Measurements from ENCODE around the gene ERLIN1. TPM values are rescaled to one million over a fixed set of nuclear protein-coding genes. Genes with fewer than 3 reads are reported as not detected.

The ERLIN1 gene
- total RNA-seq, 4 donors from 2014 or later: 23.0 to 36.9 (median 35.1) TPM

DNA sequence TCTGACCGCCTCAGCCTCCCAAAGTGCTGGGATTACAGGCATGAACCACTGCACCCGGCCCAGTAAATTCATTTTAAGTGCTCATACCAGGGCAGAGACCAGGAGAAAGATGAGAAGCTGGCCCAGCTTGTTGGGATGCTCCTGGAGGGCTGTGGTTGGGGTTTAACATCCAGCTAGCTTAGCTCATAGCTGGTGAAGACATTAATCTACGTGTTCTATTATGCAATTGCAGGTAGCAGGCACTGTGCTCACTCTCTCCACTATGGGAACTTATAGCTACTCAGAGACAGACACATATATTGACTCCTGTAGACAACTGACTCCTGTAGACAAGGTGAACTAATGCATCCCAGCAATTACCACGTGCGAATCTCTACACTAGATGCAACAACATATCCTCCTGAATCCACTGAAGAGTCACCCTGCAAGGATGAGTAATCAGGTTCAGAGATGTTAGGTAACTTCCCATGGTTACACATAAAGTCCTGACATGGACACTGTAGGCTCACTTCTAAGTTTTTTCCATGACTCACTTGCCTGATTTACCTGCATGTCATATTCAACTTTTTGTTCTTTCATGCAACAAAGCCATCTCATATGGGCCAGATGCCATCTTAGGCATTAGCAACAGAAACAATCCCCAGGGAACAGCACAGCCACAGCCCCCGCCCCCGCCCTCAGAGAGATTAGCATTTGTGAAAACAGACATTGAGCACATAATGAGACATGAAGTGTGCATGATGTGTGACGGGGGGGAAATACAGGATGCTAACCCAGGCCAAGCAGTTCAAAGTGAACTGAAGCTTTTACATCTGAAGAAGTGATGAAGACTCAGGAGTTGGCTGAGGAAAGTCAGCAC is 37.2 kb downstream of the ERLIN1 start:
- DNase-seq (ENCODE audit: low spot score in 2 of 2): no peak
- TF ChIP-seq CTCF (IDR thresholded peaks at IDR 0.05) (no peak), POLR2A (IDR thresholded peaks at IDR 0.05) (no peak)
- 71 to 82% methylated on average over 8 of the region's 8 CpGs for WGBS, 2 donors
- intact Hi-C loops (cut with DNase I; ENCODE audit: low total_unique reads): no loop called here
- no peak overlapping the region for H3K4me3 ChIP-seq (ENCODE audit: low read depth, poor library complexity, severe bottlenecking)

- 18 to 30% methylated on average over 2 of the region's 2 CpGs for WGBS, 2 donors
- intact Hi-C loops (cut with DNase I; ENCODE audit: low total_unique reads): no loop called here
- H3K4me3 ChIP-seq (ENCODE audit: low read depth, poor library complexity, severe bottlenecking): no peak overlapping the region
- no peak for DNase-seq (ENCODE audit: low spot score in 2 of 2)
- no peak for TF ChIP-seq POLR2A (IDR thresholded peaks at IDR 0.05)
- no peak for TF ChIP-seq CTCF (IDR thresholded peaks at IDR 0.05)
Measured at GRCh38 chr10:100146875-100147650, 38.8 kb downstream of the ERLIN1 start.

DNA sequence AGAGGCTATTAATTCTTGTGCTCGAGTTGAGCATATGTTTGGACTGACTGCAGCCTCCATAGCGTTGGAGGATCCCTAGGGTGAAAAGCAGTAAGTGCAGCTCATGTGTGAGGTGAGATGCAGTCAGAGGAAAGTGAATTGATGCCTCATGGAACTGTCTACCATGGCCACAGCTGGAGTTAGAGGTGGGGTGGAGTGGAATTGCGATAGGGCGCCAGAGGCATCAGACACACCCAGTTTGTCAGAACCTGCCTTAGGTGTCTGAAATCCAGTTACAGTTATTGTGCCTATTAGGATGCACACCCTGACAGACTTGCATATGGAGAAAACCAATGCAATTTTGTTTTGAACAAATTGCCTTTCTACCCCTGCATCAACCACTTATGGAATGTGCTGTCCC is 39.4 kb downstream of the ERLIN1 start:
- intact Hi-C loops (cut with DNase I; ENCODE audit: low total_unique reads): no loop called here
- TF ChIP-seq CTCF (IDR thresholded peaks at IDR 0.05) (no peak), POLR2A (IDR thresholded peaks at IDR 0.05) (no peak)
- DNase-seq (ENCODE audit: low spot score in 2 of 2): no peak
- 59 to 65% methylated on average over 4 of the region's 4 CpGs for WGBS, 2 donors
- no peak overlapping the region for H3K4me3 ChIP-seq (ENCODE audit: low read depth, poor library complexity, severe bottlenecking)

DNA sequence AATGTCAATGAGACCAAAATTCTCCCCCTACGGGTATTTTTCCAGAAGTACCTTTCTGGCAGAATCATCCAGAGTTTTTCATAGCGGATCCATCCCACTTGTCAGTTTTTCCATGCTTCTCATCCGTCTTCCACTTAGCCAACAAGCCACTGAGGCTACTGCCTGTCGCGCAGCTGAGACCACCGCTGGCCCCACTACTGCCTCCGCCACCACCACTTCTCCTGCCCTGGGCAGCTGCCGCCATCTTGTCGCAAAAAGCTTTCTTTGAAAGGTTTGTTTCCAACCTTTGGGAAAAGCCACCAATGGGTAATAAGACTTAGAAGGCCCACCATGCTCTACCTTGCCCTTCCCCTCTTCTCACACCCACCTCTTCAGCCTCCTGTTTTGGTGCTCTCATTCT is 42.1 kb downstream of the ERLIN1 start:
- TF ChIP-seq CTCF (IDR thresholded peaks at IDR 0.05) (no peak), POLR2A (IDR thresholded peaks at IDR 0.05) (no peak)
- intact Hi-C loops (cut with DNase I; ENCODE audit: low total_unique reads): no loop called here
- 93 to 96% methylated on average over 9 of the region's 9 CpGs for WGBS, 2 donors
- DNase-seq (ENCODE audit: low spot score in 2 of 2): no peak
- H3K4me3 ChIP-seq (ENCODE audit: low read depth, poor library complexity, severe bottlenecking): no peak overlapping the region

GRCh38 chr10:100141446-100142087 is 44.3 kb downstream of the ERLIN1 start:
- H3K4me3 ChIP-seq (ENCODE audit: low read depth, poor library complexity, severe bottlenecking): no peak overlapping the region
- intact Hi-C loops (cut with DNase I; ENCODE audit: low total_unique reads): no loop called here
- no peak for TF ChIP-seq POLR2A (IDR thresholded peaks at IDR 0.05)
- no peak for TF ChIP-seq CTCF (IDR thresholded peaks at IDR 0.05)
- 70 to 71% methylated on average over 5 of the region's 5 CpGs for WGBS, 2 donors
- no peak for DNase-seq (ENCODE audit: low spot score in 2 of 2)

All from lower leg skin (tissue), 4 donors.